ENCODE measurements around the gene CCDC7. TPM values are rescaled to one million over a fixed set of nuclear protein-coding genes. Genes with fewer than 3 reads are reported as not detected.

CCDC7 gene
- polyA plus RNA-seq, 1 of the 3 experiments (the other 2 are of a cell fraction), result 0.44 TPM

- no peaks in the 10 kb centered on the region for H3K27me3 ChIP-seq (ENCODE audit: insufficient read depth)
- no peak overlapping the region for H3K27ac ChIP-seq (ENCODE audit: low read depth in 2 of 2, low read length in 1 of 2)
- POLR2A ChIA-PET, result no interaction called here
- 97% methylated on average over 6 of the region's 6 CpGs for WGBS (ENCODE audit: low lambda C conversion rate)
- H3K4me1 ChIP-seq (ENCODE audit: control insufficient read depth in 1 of 2, insufficient read depth in 2 of 2, low read depth in 1 of 2, low read length in 1 of 2), result no peaks in the 10 kb centered on the region
- H2AFZ ChIP-seq (ENCODE audit: low read depth), result no peak overlapping the region
- H3K4me2 ChIP-seq, result no peak overlapping the region
- H4K20me1 ChIP-seq (ENCODE audit: insufficient read depth), result no peaks in the 10 kb centered on the region
- H3K36me3 ChIP-seq (replicated peaks in 1 of 2; ENCODE audit: control insufficient read depth in 1 of 2, insufficient read depth in 2 of 2, low read length in 1 of 2), result no peaks in the 10 kb centered on the region
- TF ChIP-seq SIN3A (IDR thresholded peaks at IDR 0.05; ENCODE audit: borderline replicate concordance, low read depth, low read length) (no peak), JUND (IDR thresholded peaks at IDR 0.05) (no peak), YY1 (IDR thresholded peaks at IDR 0.05; ENCODE audit: low read depth) (no peak), USF2 (IDR thresholded peaks at IDR 0.05; ENCODE audit: borderline replicate concordance, low read depth, low read length) (no peak), FOXM1 (IDR thresholded peaks at IDR 0.05; ENCODE audit: low read depth) (no peak), GABPA (IDR thresholded peaks at IDR 0.05; ENCODE audit: low read depth) (no peak), RXRA (IDR thresholded peaks at IDR 0.05; ENCODE audit: borderline replicate concordance, low read depth) (no peak), ELF1 (IDR thresholded peaks at IDR 0.05) (no peak)
- H3K9me3 ChIP-seq, result no peaks in the 10 kb centered on the region
- H3K9me2 ChIP-seq, result no peaks in the 10 kb centered on the region
- H3K9ac ChIP-seq, result no peak overlapping the region
- CTCF ChIA-PET, result interaction anchor here (1.0 kb wide), 1 partner anchor 127 kb away, joined by 3 read pairs; no protein-coding TSS in a partner anchor
- no peak overlapping the region for H3K4me3 ChIP-seq (ENCODE audit: low read depth in 2 of 2, low read length in 1 of 2)
- no peaks in the 10 kb centered on the region for H3F3A ChIP-seq (replicated peaks; ENCODE audit: insufficient read depth)
- H3K79me2 ChIP-seq (ENCODE audit: insufficient read depth), result no peaks in the 10 kb centered on the region
- no peak for DNase-seq
Observed at GRCh38 chr10:32882076-32882475, 436.1 kb downstream of the CCDC7 start.

GRCh38 chr10:32887481-32887880 is 441.5 kb downstream of the CCDC7 start:
- Histone ChIP-seq H3K4me1 (ENCODE audit: control insufficient read depth in 1 of 2, insufficient read depth in 2 of 2, low read depth in 1 of 2, low read length in 1 of 2) (no peaks in the 10 kb centered on the region), H4K20me1 (ENCODE audit: insufficient read depth) (no peaks in the 10 kb centered on the region), H3K27me3 (ENCODE audit: insufficient read depth) (no peaks in the 10 kb centered on the region), H3K36me3 (replicated peaks in 1 of 2; ENCODE audit: control insufficient read depth in 1 of 2, insufficient read depth in 2 of 2, low read length in 1 of 2) (no peaks in the 10 kb centered on the region), H3K9ac (no peak overlapping the region), H3K79me2 (ENCODE audit: insufficient read depth) (no peaks in the 10 kb centered on the region), H3K9me2 (no peaks in the 10 kb centered on the region), H3K27ac (ENCODE audit: low read depth in 2 of 2, low read length in 1 of 2) (no peak overlapping the region), H3F3A (replicated peaks; ENCODE audit: insufficient read depth) (peaks cover 8% of the 10 kb centered on the region), H2AFZ (ENCODE audit: low read depth) (no peak overlapping the region), H3K4me2 (no peak overlapping the region), H3K9me3 (no peaks in the 10 kb centered on the region), H3K4me3 (ENCODE audit: low read depth in 2 of 2, low read length in 1 of 2) (no peak overlapping the region)
- ChIA-PET POLR2A (no interaction called here), CTCF (no interaction called here)
- DNase-seq, result no peak
- 93% methylated on average over 6 of the region's 7 CpGs for WGBS (ENCODE audit: low lambda C conversion rate)
- TF ChIP-seq USF2 (IDR thresholded peaks at IDR 0.05; ENCODE audit: borderline replicate concordance, low read depth, low read length) (no peak), EZH2phosphoT487 (IDR thresholded peaks at IDR 0.05; ENCODE audit: borderline replicate concordance, low read depth) (no peak), FOSL2 (IDR thresholded peaks at IDR 0.05; ENCODE audit: borderline replicate concordance, low read depth) (no peak), RXRA (IDR thresholded peaks at IDR 0.05; ENCODE audit: borderline replicate concordance, low read depth) (no peak), ZBTB33 (IDR thresholded peaks at IDR 0.05; ENCODE audit: borderline replicate concordance, low read depth) (no peak), MXI1 (IDR thresholded peaks at IDR 0.05; ENCODE audit: low read depth, low read length) (no peak), NFIC (IDR thresholded peaks at IDR 0.05; ENCODE audit: borderline replicate concordance) (no peak), RCOR1 (IDR thresholded peaks at IDR 0.05; ENCODE audit: low read length) (no peak), GATA2 (CRISPR knock-in tag; IDR thresholded peaks at IDR 0.05) (no peak)

All from SK-N-SH (cell line).